Measurements from ENCODE around the gene SPINK4. TPM values are rescaled to one million over a fixed set of nuclear protein-coding genes. Genes with fewer than 3 reads are reported as not detected.

Gene SPINK4
- total and polyA plus RNA-seq, 2 donors (not counting 1 experiment from before 2014, with no cell fraction given), result not detected

DNA sequence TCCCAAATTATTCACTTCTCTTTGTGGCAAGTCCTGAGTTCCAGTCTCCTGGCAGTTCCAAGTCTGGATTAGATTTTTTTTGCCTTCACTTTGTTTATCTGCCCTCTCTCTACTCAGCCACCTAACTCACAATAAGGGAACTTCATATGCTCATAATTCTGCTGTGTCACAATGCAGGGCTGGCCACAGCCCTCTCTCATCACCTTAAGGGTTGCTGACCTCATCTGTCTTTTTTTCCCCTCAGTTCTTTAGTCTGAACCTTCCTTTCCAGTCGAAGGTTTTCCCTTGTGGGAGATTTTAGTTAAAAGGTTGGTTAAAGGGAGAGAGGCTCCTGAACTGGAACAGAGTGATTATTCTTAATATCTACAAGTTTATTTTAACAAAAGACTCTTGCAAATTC is 20.4 kb downstream of the SPINK4 start:
- no peak overlapping the region for H3K4me3 ChIP-seq (ENCODE audit: control extremely low read depth in 1 of 5, extremely low read depth in 1 of 5, insufficient read depth in 1 of 5, low read depth in 2 of 5, low read length in 4 of 5)

More for the DNA sequence above, 20.4 kb downstream of the SPINK4 start:
- Mint-ChIP-seq H3K27me3 (no peaks in the 10 kb centered on the region), H3K9me3 (ENCODE audit: insufficient read depth) (no peaks in the 10 kb centered on the region), H3K4me3 (no peak overlapping the region), H3K4me1 (peaks cover 24% of the 10 kb centered on the region), H3K27ac (no peak overlapping the region)
- no peak overlapping the region for H3K27ac ChIP-seq (ENCODE audit: low read length in 2 of 2)
- POLR2A ChIA-PET, result no interaction called here
- H3K4me2 ChIP-seq (replicated peaks; ENCODE audit: low read depth, low read length, poor library complexity, severe bottlenecking), result no peak overlapping the region
- DNase-seq (no peak), ATAC-seq (ENCODE audit: low read depth) (no peak)
- no peaks in the 10 kb centered on the region for H3K9me3 ChIP-seq (ENCODE audit: control extremely low read depth in 1 of 3, control insufficient read depth in 2 of 3, insufficient read depth in 1 of 3, low read length in 2 of 3)
- H2AFZ ChIP-seq (ENCODE audit: insufficient read depth, low read depth, low read length, poor library complexity, severe bottlenecking), result no peak overlapping the region
- peaks cover 19% of the 10 kb centered on the region for H4K20me1 ChIP-seq (ENCODE audit: control insufficient read depth, insufficient read depth, low read length, poor library complexity, severe bottlenecking)
- TF ChIP-seq, protein P1, sequence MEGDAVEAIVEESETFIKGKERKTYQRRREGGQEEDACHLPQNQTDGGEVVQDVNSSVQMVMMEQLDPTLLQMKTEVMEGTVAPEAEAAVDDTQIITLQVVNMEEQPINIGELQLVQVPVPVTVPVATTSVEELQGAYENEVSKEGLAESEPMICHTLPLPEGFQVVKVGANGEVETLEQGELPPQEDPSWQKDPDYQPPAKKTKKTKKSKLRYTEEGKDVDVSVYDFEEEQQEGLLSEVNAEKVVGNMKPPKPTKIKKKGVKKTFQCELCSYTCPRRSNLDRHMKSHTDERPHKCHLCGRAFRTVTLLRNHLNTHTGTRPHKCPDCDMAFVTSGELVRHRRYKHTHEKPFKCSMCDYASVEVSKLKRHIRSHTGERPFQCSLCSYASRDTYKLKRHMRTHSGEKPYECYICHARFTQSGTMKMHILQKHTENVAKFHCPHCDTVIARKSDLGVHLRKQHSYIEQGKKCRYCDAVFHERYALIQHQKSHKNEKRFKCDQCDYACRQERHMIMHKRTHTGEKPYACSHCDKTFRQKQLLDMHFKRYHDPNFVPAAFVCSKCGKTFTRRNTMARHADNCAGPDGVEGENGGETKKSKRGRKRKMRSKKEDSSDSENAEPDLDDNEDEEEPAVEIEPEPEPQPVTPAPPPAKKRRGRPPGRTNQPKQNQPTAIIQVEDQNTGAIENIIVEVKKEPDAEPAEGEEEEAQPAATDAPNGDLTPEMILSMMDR (IDR thresholded peaks at IDR 0.05), result no peak
- no peak for TF ChIP-seq EZH2 (IDR thresholded peaks at IDR 0.05; ENCODE audit: borderline replicate concordance, insufficient read depth, low read depth, low read length, poor library complexity, severe bottlenecking)
- CTCF ChIA-PET, result no interaction called here
- no peaks in the 10 kb centered on the region for H3K27me3 ChIP-seq (replicated peaks in 1 of 4; ENCODE audit: control extremely low read depth in 1 of 4, control insufficient read depth in 3 of 4, insufficient read depth in 4 of 4, low read length in 3 of 4)
- H3K4me1 ChIP-seq (ENCODE audit: control insufficient read depth in 2 of 2, insufficient read depth in 2 of 2, low read length in 2 of 2), result peaks cover 14 to 18% of the 10 kb centered on the region in 2 donors
- intact Hi-C loops (cut with micrococcal nuclease), result loop anchor here (10.0 kb wide), 4 partner anchors 56 to 784 kb away; partner anchors contain the start of genes NOL6, SMIM27, TOPORS and UBAP2
- no CpG with 5 or more reads among the region's 1 CpG for WGBS (ENCODE audit: insufficient coverage)
- H3K9ac ChIP-seq (ENCODE audit: low read length), result no peak overlapping the region
- H3K79me2 ChIP-seq (ENCODE audit: control insufficient read depth, insufficient read depth, low read length), result peaks cover 48% of the 10 kb centered on the region
- peaks cover 12 to 64% of the 10 kb centered on the region in 2 experiments for H3K36me3 ChIP-seq (replicated peaks in 1 of 2; ENCODE audit: control extremely low read depth in 1 of 2, control insufficient read depth in 1 of 2, extremely low read depth in 1 of 2, insufficient read depth in 2 of 2, low read length in 1 of 2)
